SHP77 (cell line): ENCODE measurements around the gene NEU3.
"Not testable (repeated sequence)": the region's sequence is repeated elsewhere in the genome, so short reads cannot be mapped to it uniquely, and the experiment has no call there.

ENCODE experiments used
- DNase-seq, 2 experiments: peaks; one replicate each; lab custom pipeline; 2025; lab: John Stamatoyannopoulos, UW

Gene NEU3, protein sequence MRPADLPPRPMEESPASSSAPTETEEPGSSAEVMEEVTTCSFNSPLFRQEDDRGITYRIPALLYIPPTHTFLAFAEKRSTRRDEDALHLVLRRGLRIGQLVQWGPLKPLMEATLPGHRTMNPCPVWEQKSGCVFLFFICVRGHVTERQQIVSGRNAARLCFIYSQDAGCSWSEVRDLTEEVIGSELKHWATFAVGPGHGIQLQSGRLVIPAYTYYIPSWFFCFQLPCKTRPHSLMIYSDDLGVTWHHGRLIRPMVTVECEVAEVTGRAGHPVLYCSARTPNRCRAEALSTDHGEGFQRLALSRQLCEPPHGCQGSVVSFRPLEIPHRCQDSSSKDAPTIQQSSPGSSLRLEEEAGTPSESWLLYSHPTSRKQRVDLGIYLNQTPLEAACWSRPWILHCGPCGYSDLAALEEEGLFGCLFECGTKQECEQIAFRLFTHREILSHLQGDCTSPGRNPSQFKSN

DNA sequence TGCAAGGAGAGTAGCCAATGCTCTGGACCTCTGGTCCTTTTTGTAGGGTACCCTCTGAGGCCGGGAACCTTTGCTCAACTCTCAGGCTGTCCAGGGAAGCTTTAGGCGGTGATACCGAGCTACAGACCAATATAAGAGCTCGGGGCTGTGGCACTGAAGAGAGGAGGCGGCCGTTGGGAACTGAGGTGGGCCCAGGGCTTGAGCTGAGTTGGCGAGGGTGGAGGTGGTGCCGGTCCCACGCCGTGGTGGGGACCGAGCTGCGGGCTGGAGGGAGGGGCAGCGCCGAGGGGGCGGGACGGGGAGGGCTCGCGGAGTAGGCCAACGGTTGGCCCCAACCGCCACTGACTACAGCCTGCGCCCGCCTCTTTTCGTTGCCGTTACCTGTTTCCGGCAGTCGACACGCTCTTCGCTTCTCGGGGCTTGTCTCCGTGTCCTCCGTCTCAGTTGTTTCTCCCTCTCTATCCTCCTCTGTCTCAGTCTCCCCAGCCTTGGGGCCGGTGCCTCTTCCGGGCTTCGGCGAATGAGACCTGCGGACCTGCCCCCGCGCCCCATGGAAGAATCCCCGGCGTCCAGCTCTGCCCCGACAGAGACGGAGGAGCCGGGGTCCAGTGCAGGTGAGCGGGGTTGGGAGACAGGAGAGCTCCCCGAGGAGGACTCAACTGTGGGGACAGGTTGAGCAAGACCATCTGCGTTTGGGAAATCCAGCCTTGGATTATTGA lies at the start of gene NEU3:
TSS of gene NEU3 (plus strand) at position 393 of the 719 bp plus-strand sequence. CDS start at position 521, 128 bp downstream.
- peak; percentile 93 to 94 for DNase-seq

DNA sequence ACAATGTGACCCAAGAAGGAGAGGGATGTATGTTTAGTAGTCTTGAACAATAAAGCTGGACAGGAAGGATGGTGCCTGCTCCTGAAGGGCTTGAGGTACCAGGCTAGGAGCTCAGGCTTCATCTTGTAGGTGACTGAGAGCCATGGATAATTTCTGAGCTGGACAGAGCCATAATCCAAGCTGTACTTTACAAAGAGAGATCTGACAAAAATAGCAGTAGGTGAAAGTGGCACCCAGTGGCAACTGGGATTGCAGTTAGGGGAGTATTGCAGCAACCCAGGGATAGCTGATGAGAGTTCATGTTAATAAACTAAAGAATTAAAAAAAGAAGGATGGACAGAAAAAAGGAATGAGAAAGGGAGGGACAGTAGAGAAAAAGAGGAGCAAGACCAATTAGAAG lies 47.2 kb upstream of the NEU3 start:
- DNase-seq, result no peak

DNA sequence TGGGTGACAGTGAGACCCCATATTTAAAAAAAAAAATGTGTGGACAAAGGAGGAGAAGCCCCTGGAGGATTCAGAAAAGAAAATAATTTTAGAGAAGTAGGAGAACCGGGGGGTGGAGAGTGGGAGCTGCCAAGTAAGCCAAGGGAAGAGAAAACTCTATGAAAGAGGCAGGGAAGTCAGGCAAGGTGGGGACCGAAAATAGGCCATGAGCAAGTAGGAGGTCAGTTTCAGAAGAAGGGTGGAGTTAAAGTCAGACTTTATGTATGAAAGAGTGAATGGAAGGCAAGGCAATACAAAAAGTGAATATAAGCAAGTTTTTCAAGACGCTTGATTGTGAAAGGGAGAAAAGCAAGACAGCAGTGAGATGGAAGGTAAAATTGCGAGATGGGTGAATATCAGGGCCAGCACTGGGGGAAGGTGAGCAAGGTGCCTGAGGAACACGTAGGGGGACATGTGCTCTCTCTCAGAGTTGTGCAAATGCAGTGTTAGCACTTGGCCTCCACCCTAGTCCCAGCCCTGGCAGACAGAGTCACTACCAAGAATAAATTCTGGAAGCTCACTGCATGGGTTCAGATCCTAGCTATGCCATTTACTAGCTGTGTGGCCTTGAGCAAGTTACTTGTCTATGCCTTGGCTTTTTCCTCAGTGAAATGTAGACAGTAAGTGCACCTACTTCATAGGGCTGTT lies 46.5 kb upstream of the NEU3 start:
- no peak for DNase-seq

DNA sequence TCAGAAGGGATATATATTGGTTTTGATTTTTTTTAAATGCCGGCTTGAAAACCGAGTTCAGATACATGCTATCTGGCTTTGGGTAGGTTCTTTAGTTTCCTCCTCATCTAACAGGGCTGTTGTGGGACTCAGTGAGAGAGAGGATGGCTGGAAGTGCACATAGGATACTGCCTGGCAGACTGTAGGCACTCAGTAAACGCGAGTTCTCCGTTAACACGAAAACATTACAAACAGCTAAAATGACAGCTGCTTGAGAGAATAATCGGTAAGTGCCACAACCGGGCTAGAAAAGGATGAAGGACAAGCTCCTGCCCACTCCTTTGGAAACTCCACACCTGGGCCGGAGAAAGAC lies 40.2 kb upstream of the NEU3 start:
- peak in 1 of 2 experiments; percentile 29 for DNase-seq

DNA sequence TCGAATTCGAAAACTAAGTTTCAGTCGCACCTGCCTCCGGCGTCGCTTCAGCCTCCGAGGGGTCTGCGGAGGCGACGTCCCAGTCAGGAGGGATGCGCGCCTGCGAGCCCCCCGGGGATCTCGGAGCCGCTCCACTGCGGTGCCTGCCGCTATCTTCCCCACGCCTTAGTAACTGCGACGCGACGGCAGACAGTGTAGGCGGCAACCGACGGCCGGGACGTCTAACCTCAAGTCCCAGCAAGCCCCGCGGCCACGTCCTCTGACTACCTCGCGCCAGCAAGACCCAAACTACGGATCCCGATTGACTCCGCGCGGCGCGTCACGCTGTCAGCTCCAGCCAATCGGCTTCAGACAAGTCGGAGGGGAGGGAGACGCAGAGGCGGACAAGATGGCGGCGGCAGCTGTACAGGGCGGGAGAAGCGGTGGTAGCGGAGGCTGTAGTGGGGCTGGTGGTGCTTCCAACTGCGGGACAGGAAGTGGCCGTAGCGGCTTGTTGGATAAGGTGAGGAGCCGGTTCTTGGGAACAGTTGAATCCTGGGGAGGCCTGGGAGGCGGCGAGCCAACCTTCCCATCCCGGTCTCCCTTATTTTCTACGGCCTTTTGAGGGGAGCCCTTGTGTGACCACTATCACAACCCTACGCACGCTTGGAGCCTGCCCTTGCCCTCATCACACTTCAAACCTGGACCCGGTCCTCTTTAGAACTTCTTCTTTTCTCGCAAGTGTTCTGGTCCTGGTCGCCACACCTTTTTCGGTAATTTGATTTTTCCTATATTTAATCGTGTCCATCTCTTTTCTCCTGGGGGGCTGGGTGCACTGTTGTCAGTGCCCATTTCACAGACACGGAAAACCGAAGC lies 39.6 kb upstream of the NEU3 start, which contains the start of the genes SPCS2 and XRRA1:
TSS of gene SPCS2 (plus strand) at position 369 of the 855 bp plus-strand sequence. CDS start at position 389, 20 bp downstream.
TSS of gene XRRA1 (minus strand) at position 194 of the 855 bp plus-strand sequence. CDS start 8,213 bp downstream, outside the sequence.
- peak; percentile 99 to 100 for DNase-seq

DNA sequence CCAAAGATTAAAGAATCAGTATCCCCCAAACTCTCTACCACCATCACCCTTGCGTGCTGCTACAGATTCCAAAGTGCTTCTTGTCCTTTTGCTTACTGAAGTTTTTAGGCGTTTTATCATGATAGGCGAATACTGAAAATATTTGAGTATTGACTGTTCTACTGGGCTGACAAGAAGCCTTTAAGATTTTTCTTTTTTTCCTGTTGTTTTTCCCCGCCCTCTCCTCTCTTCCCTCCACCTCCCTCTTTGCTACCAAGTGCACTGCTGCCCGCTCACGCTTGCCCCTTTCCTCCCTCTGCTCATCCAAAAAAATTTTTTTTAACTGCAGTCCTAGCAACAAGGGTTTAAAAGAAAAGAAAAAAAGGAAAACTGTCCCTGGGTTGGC lies 39.0 kb upstream of the NEU3 start:
- no peak for DNase-seq

DNA sequence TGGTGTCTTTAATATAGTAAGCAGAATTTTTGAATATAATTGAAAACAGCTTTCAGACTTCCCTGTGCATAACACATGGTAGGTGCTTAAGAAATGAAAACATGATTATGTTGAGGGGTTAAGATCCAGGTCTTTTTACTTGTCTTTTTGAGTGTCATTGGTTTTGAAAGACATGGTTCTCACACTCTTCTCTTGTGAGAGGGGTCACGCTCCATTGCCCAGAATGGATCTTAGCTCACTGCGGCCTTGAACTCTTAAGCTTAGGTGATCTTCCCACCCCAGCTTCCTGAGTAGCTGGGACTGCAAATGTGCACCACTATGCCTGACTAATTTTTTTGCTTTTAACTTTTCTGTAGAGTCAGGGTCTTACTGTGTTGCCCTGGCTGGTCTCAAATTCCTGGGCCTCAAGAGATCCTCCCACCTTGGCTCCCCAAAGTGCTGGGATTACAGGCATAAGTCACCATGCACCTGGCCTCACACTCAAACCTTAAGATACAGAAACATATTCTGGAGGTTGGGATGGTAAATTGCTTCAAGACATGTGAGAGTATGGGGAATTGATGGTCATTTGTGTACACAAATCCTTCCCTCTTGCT lies 38.3 kb upstream of the NEU3 start:
- no peak for DNase-seq

DNA sequence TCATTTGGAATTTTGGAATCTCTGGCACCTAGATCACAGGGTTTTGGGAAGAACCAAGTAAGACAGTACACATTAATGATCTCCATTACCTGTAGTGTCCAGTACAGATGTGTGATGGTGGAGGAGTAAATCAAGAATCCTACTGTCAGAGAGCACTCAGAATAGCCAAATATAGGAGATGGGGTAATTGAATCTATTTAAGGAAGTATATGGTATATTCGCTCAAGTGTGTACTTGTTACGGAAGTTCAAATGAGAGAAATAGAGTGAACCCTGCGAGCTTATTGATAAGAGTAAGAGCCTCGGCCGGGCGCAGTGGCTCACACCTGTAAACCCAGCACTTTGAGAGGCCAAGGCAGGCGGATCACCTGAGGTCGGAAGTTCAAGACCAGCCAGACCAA lies 37.5 kb upstream of the NEU3 start:
- no peak for DNase-seq

DNA sequence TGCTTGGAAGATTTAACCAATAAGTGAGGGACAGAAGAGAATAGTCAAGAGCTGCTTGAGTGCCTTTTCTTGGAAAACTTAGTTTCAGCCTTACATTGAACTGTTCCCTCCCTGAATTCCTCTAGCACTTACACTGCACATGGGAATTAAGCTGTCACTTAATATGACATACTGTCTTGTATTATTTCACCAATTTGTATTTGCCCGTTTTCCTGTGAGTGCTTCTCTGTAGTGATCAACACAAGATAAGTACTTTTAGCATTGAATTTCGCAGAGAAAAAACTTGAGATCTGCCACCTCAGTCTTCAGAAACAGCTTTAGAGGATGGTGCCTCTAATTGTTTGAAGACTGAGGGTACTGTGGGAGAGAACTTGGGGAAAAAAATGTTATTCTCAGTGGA lies 36.0 kb upstream of the NEU3 start:
- no peak for DNase-seq

DNA sequence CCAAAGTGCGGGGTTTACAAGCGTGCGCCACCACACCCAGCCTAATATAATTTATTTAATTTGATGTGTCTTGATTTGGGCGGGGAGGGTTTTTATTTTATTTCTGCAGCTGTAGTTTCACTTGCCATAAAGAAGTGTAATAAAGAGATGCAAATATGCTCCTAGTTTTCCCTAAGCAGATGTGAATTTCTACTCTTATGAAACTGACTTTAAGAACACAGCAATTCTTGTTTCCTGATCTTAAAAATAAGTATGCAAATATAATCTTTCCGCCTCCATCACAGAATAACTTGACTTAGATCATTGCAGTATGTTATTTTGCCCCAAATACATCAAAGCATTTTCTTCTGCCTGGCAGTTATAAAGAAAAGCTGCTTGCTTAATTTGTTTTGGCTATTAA lies 35.3 kb upstream of the NEU3 start:
- no peak for DNase-seq

DNA sequence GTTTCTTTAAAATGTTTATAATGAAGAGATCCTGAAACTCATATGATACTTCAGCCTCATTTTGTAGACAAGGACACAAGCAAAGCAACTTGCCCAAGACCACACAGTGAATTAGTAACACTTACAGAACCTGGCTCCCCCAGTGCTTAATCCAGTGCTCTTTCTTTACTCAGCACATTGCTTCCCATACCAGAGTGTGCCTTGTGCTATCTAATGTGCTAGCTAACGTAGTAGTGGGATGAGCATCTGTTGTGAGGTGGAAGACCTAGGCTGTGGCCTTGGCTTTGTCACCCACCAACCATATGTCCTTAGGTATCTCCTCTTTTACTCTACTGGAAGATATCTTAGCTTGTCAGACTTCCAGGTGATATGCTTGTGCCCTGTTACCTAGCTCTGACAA lies 34.5 kb upstream of the NEU3 start:
- no peak for DNase-seq

DNA sequence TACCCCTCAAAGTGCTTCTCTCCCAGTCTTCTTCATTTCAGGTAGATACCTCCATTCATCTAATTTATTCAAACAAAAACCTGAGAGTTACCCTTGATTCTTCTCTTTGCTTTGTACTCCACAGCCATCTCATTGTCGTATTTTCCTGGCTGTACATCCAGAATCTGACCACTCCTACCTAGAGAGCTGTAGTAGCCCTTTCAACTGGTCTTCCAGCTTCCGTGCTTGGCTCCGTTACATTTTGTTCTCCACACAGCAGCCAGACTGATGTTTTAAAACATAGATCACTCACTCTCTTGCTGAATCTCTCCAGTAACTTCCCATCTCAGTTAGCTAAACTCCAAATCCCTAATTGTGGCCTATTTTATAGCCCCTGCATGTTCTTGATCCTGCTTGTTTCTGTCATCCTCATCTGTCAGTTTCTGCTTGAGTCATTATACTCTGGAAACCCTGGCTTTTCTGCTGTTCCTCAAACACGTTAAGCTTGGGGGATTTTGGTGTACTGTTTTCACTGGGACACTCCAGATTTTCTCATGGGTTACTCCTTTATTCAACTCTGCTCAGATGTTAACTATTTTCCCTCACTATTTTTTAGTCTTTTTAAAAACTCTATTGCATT lies 32.2 kb upstream of the NEU3 start:
- no peak for DNase-seq

DNA sequence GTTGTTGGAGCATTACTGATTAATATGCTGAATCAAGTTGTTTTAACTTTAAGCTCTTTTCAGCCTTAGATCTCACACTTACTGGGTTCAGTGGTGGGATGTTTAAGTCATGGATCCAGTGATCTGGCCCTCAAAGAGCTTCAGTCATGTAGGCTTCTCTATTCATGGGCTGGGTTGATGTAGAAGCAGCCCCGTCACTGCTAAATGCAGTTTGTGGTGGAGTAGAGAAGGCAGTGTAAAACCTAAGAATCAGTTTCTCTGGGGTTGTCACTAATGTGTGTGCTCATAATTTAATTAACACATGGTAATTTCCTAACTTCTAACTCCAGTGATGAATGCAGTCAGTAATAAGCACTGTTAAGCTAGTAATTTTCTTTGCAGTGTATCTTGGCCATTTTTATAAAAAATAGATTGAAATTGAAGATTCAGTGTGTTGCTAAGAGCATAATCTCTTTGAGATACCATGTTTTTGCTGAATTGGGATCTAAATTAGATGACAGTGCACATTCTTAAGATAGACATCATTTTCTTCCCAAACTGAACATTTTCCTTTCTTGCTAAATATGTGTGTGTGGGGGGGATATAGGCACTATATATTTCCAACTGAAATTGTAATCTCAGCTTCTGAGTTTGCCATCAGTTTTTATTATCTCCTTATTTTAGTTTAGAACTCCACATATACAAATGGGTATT lies 30.6 kb upstream of the NEU3 start:
- DNase-seq, result no peak

DNA sequence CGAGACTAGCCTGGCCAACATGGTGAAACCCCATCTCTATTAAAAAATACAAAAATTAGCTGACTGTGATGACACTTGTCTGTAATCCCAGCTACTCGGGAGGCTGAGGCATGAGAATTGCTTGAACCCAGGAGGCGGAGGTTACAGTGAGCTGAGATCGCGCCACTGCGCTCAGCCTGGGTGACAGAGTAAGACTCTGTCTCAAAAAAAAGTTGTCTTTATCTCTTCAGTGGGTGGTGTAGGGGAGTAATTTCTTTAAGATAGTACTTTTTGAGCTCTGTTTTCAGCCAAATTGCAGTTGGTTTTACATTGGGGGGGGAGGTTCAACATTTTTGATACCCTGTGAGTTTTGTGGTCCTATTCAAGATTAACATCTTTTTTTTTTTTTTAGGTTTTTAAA lies 28.6 kb upstream of the NEU3 start:
- not testable (repeated sequence) for DNase-seq

DNA sequence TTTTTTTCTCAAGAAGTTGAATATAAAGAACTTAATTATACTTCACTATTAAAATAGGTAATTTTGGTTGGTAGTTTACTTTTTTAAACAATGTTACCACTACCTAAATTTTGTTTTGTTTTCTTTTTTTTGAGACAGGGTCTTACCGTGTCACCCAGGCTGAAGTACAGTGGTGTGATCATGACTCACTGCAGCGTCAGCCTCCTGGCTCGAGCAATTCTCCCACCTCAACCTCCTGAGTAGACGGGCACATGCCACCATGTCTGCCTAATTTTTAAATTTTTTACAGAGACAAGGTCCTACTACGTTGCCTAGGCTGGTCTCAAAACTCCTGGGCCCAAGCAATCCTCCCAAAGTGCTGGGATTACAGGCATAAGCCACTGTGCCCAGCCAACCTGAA lies 22.1 kb upstream of the NEU3 start:
- no peak for DNase-seq

DNA sequence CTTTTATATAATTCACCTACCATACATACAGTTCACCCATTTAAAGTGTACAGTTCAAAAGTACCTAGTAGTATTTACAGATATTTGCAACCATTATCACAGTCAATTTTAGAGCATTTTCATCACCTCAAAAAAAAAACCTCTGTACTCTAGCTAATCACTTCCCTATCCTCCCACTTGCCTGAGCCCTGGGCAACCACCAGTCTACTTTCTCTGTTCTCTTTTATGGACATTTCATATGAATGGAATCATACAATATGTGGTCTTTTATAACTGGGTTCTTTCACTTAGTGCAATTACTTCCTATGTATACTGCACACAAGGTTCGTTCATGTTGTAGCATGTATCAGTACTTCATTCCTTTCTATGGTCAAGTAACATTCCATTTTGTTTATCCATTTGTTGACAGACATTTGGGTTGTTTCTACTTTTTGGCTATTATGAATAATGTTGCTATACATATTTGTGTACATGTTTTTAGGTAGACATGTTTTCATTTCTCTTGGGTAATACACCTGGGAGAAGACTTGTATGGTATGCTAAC lies 17.8 kb upstream of the NEU3 start:
- DNase-seq, result no peak

DNA sequence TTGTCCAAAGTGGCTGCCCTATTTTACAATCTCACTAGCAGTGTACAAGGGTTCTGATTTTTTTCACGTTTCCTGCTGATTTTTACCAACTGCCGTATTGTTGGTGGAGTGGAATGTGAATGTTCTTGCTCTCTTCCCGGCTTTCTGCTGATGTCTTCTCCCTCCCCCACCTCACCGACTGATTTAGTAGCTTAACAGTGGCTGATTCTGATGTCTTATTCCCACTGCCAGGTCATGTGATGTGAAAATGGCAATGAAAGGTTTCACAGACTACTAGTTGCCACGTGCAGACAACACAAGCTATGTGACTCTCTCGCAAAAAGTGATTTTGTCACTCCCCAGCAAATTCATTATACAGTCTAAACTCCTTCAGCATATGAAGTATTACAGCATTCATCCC lies 17.3 kb upstream of the NEU3 start:
- no peak for DNase-seq

DNA sequence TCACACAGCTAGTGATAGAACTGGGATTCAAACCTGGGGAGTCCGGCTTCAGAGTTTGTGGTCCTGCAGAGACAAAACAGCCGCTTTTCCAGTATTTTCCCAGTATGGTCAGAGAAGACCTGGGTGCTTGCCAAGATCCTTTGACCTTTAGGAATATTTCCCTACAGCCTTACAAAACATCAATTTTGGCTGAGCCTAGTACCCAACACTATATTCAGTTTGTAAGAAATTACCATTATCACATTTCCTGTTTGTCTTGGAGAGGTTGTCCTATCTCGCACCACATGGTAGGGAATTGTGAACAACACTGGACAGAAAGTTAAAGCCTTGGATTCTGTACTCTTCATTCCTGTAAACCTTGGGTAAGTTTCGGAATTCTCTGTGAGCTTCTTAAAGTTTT lies 10.7 kb upstream of the NEU3 start:
- no peak for DNase-seq

DNA sequence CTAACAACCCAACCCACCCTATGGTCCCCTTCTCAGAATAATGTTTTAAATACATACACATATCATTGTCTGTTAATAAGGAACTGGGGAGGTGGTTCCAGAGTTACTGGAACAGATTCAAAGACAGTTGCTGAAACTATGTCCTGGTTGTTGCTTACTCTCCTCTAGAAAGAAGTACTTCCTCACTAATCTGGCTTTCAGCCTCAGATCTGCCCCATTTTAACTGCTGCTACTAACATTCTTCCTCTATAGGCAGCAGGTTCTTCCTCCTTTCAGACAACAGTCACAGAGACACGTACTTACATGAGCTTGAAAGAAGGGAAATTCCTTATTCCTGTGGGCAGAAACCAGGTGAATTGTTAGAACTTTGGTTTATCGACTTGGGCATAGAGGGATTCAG lies 8.1 kb upstream of the NEU3 start:
- DNase-seq, result no peak

DNA sequence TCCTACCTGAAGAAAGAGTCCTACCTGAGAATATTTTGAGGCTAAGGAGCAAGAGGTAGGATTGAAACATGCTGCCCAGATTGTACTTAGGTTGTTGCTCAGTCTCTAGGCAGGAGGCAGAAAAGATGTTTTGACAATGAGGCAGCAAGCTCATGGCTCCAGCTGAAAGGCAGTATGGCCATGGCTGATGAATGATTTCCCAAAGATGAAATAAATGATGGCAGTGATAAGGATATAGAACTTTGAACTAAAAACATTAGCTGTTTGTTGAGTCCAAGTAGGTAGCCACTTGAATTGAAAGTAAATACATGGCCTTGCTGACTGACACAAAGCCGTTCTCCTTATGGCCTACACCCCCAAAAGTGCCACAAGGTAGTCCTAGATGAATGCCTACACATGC lies 6.8 kb upstream of the NEU3 start:
- no peak for DNase-seq
